HG03108 (cell line): ENCODE data around the gene RC3H2.
A peak's percentile ranks its signal among the peaks of the same experiment; 100 is the strongest.

Experiments
- ATAC-seq: cut with Tn5 transposase; IDR thresholded peaks from one replicate; pipeline ENCODE4 v1.9.1; 2021; ENCODE audit warnings: moderate library complexity; ENCODE audit not compliant: unreplicated experiment

Gene RC3H2

GRCh38 chr9:122904823-122905710, at the start of gene RC3H2:
RC3H2 (minus strand) TSS chr9:122905359; CDS start chr9:122897509, 7,850 bp downstream.
- ATAC-seq: peak; percentile 74

GRCh38 chr9:122954253-122954691, 49.1 kb upstream of the RC3H2 start:
- ATAC-seq: no peak

- no peak for ATAC-seq
Observed at GRCh38 chr9:122951056-122951455, 45.9 kb upstream of the RC3H2 start.

GRCh38 chr9:122950263-122950662, 45.1 kb upstream of the RC3H2 start:
- no peak for ATAC-seq

GRCh38 chr9:122949696-122950095, 44.5 kb upstream of the RC3H2 start:
- no peak for ATAC-seq

GRCh38 chr9:122948313-122948712, 43.2 kb upstream of the RC3H2 start:
- no peak for ATAC-seq

GRCh38 chr9:122946461-122947005, 41.4 kb upstream of the RC3H2 start:
- ATAC-seq: no peak

- ATAC-seq: no peak
Observed at GRCh38 chr9:122944960-122945888, 40.1 kb upstream of the RC3H2 start.

- no peak for ATAC-seq
Observed at GRCh38 chr9:122941582-122942234, 36.5 kb upstream of the RC3H2 start.

- ATAC-seq: peak; percentile 98
Observed at GRCh38 chr9:122940749-122941581, 35.8 kb upstream of the RC3H2 start, which contains the start of gene RABGAP1. RABGAP1 (plus strand) TSS chr9:122941020; CDS start chr9:122957060, 16,040 bp downstream.

- no peak for ATAC-seq
Observed at GRCh38 chr9:122940454-122940748, 35.2 kb upstream of the RC3H2 start.

GRCh38 chr9:122939601-122940000, 34.4 kb upstream of the RC3H2 start:
- ATAC-seq: no peak

GRCh38 chr9:122936883-122937282, 31.7 kb upstream of the RC3H2 start:
- no peak for ATAC-seq

GRCh38 chr9:122936464-122936863, 31.3 kb upstream of the RC3H2 start:
- no peak for ATAC-seq

GRCh38 chr9:122931226-122932121, 26.3 kb upstream of the RC3H2 start, which contains the start of gene ZBTB26:
ZBTB26 (minus strand) TSS chr9:122931512; CDS start chr9:122919934, 11,578 bp downstream.
- ATAC-seq: peak; percentile 98

GRCh38 chr9:122930541-122931225, 25.5 kb upstream of the RC3H2 start:
- peak; percentile 9 for ATAC-seq

- ATAC-seq: no peak
Observed at GRCh38 chr9:122929796-122930354, 24.7 kb upstream of the RC3H2 start.

- ATAC-seq: no peak
Observed at GRCh38 chr9:122923947-122924346, 18.8 kb upstream of the RC3H2 start.
